IMR-90 (cell line): ENCODE results near the gene EML3. TPM values are rescaled to one million over a fixed set of nuclear protein-coding genes. Genes with fewer than 3 reads are reported as not detected.

Experiments
- ATAC-seq: fragments of 200-7000 bp; cut with Tn5 transposase; 2 replicates; pipeline ENCODE4 v1.9.1; 2020; ENCODE audit warnings: low read depth, mild to moderate bottlenecking, moderate library complexity
- BruUV-seq: library from RNA; stranded (reverse); fragments of 400-500 nt; replicated peaks from 2 replicates; lab custom pipeline; 2021; lab: Mats Ljungman, UMichigan
- CTCF ChIA-PET: fragments of 300-600 bp; formaldehyde crosslinking; extraction: SDS; loops from one replicate; lab custom pipeline; 2021; ENCODE audit warnings: antibody characterized with exemption; lab: Yijun Ruan, JAX
- POLR2A ChIA-PET: fragments of 300-600 bp; sonication (Branson Sonifier 250); formaldehyde crosslinking; loops from one replicate; lab custom pipeline; 2022; ENCODE audit warnings: antibody characterized with exemption; ENCODE audit not compliant: unreplicated experiment; lab: Charles Lee
- DNase-seq: peaks from one replicate; pipeline ENCODE4 v3.0.0; 2013
- H2AFZ ChIP-seq: replicated peaks from 2 replicates; pipeline ENCODE3; 2013; ENCODE audit warnings: low read length, mild to moderate bottlenecking; ENCODE audit not compliant: poor library complexity
- H2AK5ac ChIP-seq: 2 replicates; pipeline ENCODE4 v1.6.1; 2013; ENCODE audit warnings: low read depth, low read length, inconsistent platforms
- H2AK9ac ChIP-seq: replicated peaks from 2 replicates; pipeline ENCODE3; 2013; ENCODE audit warnings: mild to moderate bottlenecking, low read depth, low read length, moderate library complexity; ENCODE audit not compliant: poor library complexity
- H2BK120ac ChIP-seq: 2 replicates; pipeline ENCODE4 v1.6.1; 2013; ENCODE audit warnings: low read depth, low read length, inconsistent platforms
- H2BK15ac ChIP-seq: 3 replicates; pipeline ENCODE4 v1.6.1; 2013; ENCODE audit warnings: low read depth, low read length, inconsistent platforms
- H2BK20ac ChIP-seq: 2 replicates; pipeline ENCODE4 v1.6.1; 2013; ENCODE audit warnings: low read depth, mild to moderate bottlenecking, inconsistent platforms, low read length, moderate library complexity
- H2BK5ac ChIP-seq: 2 replicates; pipeline ENCODE4 v1.6.1; 2013; ENCODE audit warnings: mild to moderate bottlenecking, low read depth, low read length, inconsistent platforms; ENCODE audit not compliant: poor library complexity, severe bottlenecking
- H3K14ac ChIP-seq: replicated peaks from 2 replicates; pipeline ENCODE4 v1.6.1; 2013; ENCODE audit warnings: low read depth, low read length, inconsistent platforms
- H3K18ac ChIP-seq: 2 replicates; pipeline ENCODE4 v1.6.1; 2013; ENCODE audit warnings: low read depth, low read length, control low read depth
- H3K23ac ChIP-seq: 2 replicates; pipeline ENCODE4 v1.6.1; 2013; ENCODE audit warnings: low read depth, low read length, inconsistent platforms
- H3K27ac ChIP-seq: 2 replicates; pipeline ENCODE4 v1.5.1; 2013; ENCODE audit warnings: mild to moderate bottlenecking, control low read depth, low read length; ENCODE audit not compliant: insufficient read depth
- H3K27me3 ChIP-seq: 2 replicates; pipeline ENCODE4 v1.6.1; 2013; ENCODE audit warnings: low read length; ENCODE audit not compliant: control insufficient read depth, insufficient read depth
- H3K36me3 ChIP-seq: 2 replicates; pipeline ENCODE4 v1.6.1; 2013; ENCODE audit warnings: low read length, mixed read lengths; ENCODE audit not compliant: control insufficient read depth, insufficient read depth
- H3K4ac ChIP-seq: 2 replicates; pipeline ENCODE4 v1.6.1; 2013; ENCODE audit warnings: low read depth, low read length, inconsistent platforms
- H3K4me1 ChIP-seq: 2 replicates; pipeline ENCODE4 v1.6.1; 2013; ENCODE audit warnings: low read length, mixed read lengths; ENCODE audit not compliant: control insufficient read depth, insufficient read depth
- H3K4me2 ChIP-seq: 2 replicates; pipeline ENCODE4 v1.6.1; 2013; ENCODE audit warnings: low read depth, mild to moderate bottlenecking, control low read depth, low read length, moderate library complexity
- H3K4me3 ChIP-seq: 2 replicates; pipeline ENCODE4 v1.5.1; 2013; ENCODE audit warnings: low read depth, mild to moderate bottlenecking, control low read depth, low read length, moderate library complexity; ENCODE audit not compliant: insufficient read depth
- H3K56ac ChIP-seq: 2 replicates; pipeline ENCODE4 v1.6.1; 2013; ENCODE audit warnings: low read length, inconsistent platforms; ENCODE audit not compliant: insufficient read depth; ENCODE audit errors: extremely low read depth
- H3K79me1 ChIP-seq, 2 experiments: 2 replicates each; pipeline ENCODE4 v1.6.1; 2013; ENCODE audit warnings: low read length in 2 of 2, inconsistent platforms in 1 of 2, low read depth in 1 of 2
- H3K9ac ChIP-seq: 2 replicates; pipeline ENCODE4 v1.6.1; 2013; ENCODE audit warnings: low read depth, low read length, control low read depth
- H3K9me1 ChIP-seq: 2 replicates; pipeline ENCODE4 v1.6.1; 2013; ENCODE audit warnings: low read length, inconsistent platforms; ENCODE audit not compliant: insufficient read depth
- H3K9me3 ChIP-seq: 2 replicates; pipeline ENCODE4 v1.6.1; 2013; ENCODE audit warnings: low read length; ENCODE audit not compliant: control insufficient read depth, insufficient read depth
- H4K20me1 ChIP-seq: 2 replicates; pipeline ENCODE4 v1.6.1; 2013; ENCODE audit warnings: low read length, inconsistent platforms; ENCODE audit not compliant: insufficient read depth
- H4K5ac ChIP-seq: 2 replicates; pipeline ENCODE4 v1.6.1; 2013; ENCODE audit warnings: mild to moderate bottlenecking, low read depth, low read length, control low read depth
- H4K8ac ChIP-seq, 2 experiments: 2 replicates each; pipeline ENCODE4 v1.6.1; 2013; ENCODE audit warnings: low read depth in 2 of 2, low read length in 2 of 2, control low read depth in 1 of 2, inconsistent platforms in 1 of 2
- H4K91ac ChIP-seq: 2 replicates; pipeline ENCODE4 v1.6.1; 2013; ENCODE audit warnings: low read depth, low read length, inconsistent platforms; ENCODE audit not compliant: insufficient read depth
- CEBPB ChIP-seq: IDR thresholded peaks from 2 replicates; pipeline ENCODE4 v1.6.1; 2012; ENCODE audit warnings: low read depth, low read length, improper control_type of control experiment
- FOS ChIP-seq: fragments of 150-350 bp; IDR thresholded peaks from 2 replicates; pipeline ENCODE4 v1.6.1; 2016; ENCODE audit warnings: low read depth, low read length
- RAD21 ChIP-seq: IDR thresholded peaks from 2 replicates; pipeline ENCODE4 v1.6.1; 2012; ENCODE audit warnings: low read length, improper control_type of control experiment
- RFX5 ChIP-seq: IDR thresholded peaks from 2 replicates; pipeline ENCODE4 v1.8.0; 2012; ENCODE audit warnings: low read depth, mild to moderate bottlenecking, low read length, moderate library complexity
- SMC3 ChIP-seq: fragments of 150-350 bp; IDR thresholded peaks from 2 replicates; pipeline ENCODE4 v1.6.1; 2016; ENCODE audit warnings: low read depth, mild to moderate bottlenecking, antibody characterized with exemption, low read length, moderate library complexity
- WGBS, 2 experiments: methylation state at CpG; one replicate each; pipeline versions ENCODE4 v1.1.5 to v1.1.7; 2013; ENCODE audit warnings: missing lambda C conversion rate in 2 of 2; ENCODE audit not compliant: insufficient read length in 1 of 2; ENCODE audit errors: extremely low coverage in 2 of 2; 5-methylcytosine and 5-hydroxymethylcytosine counted together
- dilution Hi-C: fragments of 300-500 bp; cut with HindIII; formaldehyde crosslinking; loops from one replicate; pipeline ENCODE4 v1.14.3; 2018; ENCODE audit warnings: low sequenced_read_pairs; ENCODE audit not compliant: unreplicated experiment
- in situ Hi-C: fragments of 300-500 bp; cut with MboI; formaldehyde crosslinking; loops from 3 replicates; pipeline ENCODE4 v1.14.3; 2019; ENCODE audit warnings: low sequenced_read_pairs, inconsistent platforms, mixed read lengths
- intact Hi-C: fragments of 100-400 bp; cut with micrococcal nuclease; formaldehyde crosslinking; loops from 2 replicates; pipeline ENCODE4 v1.10.0; 2022
- polyA plus RNA-seq, 3 experiments: library from polyadenylated mRNA; depleted of rRNA; stranded (reverse); fragments of >200 nt; gene quantifications; 2 replicates each; pipeline ENCODE4 v1.2.3, GENCODE V29; 2012; ENCODE audit warnings: low replicate concordance in 1 of 3
- total RNA-seq: library from RNA; depleted of rRNA; stranded (reverse); fragments of >200 nt; gene quantifications from 2 replicates; pipeline ENCODE4 v1.2.3, GENCODE V29; 2012
- TF ChIP-seq, protein P1 (sequence below): conservative IDR thresholded peaks from 2 replicates; pipeline ENCODE4 v1.5.1; 2012; ENCODE audit warnings: mild to moderate bottlenecking, low read depth, low read length, improper control_type of control experiment

Gene EML3
- total and polyA plus RNA-seq, 2 of the 4 experiments (the other 2 are of a cell fraction) = 5.0 to 24.7 TPM

DNA sequence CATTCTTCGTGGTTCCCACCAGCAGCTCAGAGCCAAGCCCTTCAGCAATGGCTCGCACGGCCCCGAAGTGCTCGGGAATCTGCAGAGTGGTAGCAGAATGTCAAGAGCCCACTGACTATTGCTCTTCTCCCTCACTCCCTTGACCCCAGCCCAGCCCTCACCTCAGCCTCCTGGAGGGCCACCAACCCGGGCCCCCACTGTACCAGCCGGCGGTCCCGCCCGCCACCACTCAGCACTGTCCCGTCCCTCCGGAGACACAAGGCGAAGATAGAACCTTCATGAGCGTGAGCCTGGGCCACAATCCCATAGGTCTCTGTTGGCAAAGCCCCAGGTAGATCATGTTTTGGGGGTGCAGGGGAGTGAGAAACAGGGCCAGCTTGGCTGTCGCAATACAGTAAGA is 6.7 kb downstream of the EML3 start:
- dilution Hi-C loops = no loop called here
- POLR2A ChIA-PET = interaction anchor here (0.5 kb wide), 1 partner anchor 18 kb away, joined by 3 read pairs; no protein-coding TSS in a partner anchor

More for the DNA sequence above, 6.7 kb downstream of the EML3 start:
- Histone ChIP-seq H3K4me3 (no peak overlapping the region), H2BK15ac (no peak overlapping the region), H2BK20ac (no peak overlapping the region), H2BK5ac (no peak overlapping the region), H3K56ac (no peak overlapping the region), H4K91ac (no peak overlapping the region), H3K23ac (no peak overlapping the region), H3K4me1 (peaks cover 3% of the 10 kb centered on the region; the same call in 1 of the 2 replicates), H2AFZ (no peak overlapping the region), H3K27me3 (no peaks in the 10 kb centered on the region), H3K9me3 (no peaks in the 10 kb centered on the region), H3K9ac (no peak overlapping the region), H4K5ac (no peak overlapping the region), H4K8ac (no peak overlapping the region), H4K20me1 (no peaks in the 10 kb centered on the region), H3K9me1 (peaks cover 5% of the 10 kb centered on the region), H3K79me1 (peaks cover 6 to 17% of the 10 kb centered on the region in 2 experiments; a peak in 3 of 4 replicates), H3K36me3 (peaks cover 35% of the 10 kb centered on the region), H2AK5ac (no peak overlapping the region), H3K14ac (no peak overlapping the region), H3K4ac (no peak overlapping the region), H3K27ac (no peak overlapping the region), H2AK9ac (peak overlapping the region; percentile 12), H2BK120ac (no peak overlapping the region), H3K18ac (no peak overlapping the region), H3K4me2 (no peak overlapping the region)
- DNase-seq = no peak
- ATAC-seq = no peak
- TF ChIP-seq RAD21 = no peak
- no peak for TF ChIP-seq SMC3
- TF ChIP-seq, protein P1, sequence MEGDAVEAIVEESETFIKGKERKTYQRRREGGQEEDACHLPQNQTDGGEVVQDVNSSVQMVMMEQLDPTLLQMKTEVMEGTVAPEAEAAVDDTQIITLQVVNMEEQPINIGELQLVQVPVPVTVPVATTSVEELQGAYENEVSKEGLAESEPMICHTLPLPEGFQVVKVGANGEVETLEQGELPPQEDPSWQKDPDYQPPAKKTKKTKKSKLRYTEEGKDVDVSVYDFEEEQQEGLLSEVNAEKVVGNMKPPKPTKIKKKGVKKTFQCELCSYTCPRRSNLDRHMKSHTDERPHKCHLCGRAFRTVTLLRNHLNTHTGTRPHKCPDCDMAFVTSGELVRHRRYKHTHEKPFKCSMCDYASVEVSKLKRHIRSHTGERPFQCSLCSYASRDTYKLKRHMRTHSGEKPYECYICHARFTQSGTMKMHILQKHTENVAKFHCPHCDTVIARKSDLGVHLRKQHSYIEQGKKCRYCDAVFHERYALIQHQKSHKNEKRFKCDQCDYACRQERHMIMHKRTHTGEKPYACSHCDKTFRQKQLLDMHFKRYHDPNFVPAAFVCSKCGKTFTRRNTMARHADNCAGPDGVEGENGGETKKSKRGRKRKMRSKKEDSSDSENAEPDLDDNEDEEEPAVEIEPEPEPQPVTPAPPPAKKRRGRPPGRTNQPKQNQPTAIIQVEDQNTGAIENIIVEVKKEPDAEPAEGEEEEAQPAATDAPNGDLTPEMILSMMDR = no peak
- no peak for TF ChIP-seq CEBPB
- TF ChIP-seq FOS = no peak
- no peak for TF ChIP-seq RFX5
- no TSS peak for BruUV-seq
- intact Hi-C loops = no loop called here
- CTCF ChIA-PET = no interaction called here
- in situ Hi-C loops = no loop called here
- 100% methylated on average over 1 of the region's 15 CpGs; no CpG with 5 or more reads in 1 of the 2 experiments for WGBS, 2 experiments
